ENCODE results near the gene GAREM1.
"Not testable (repeated sequence)": the region's sequence is repeated elsewhere in the genome, so short reads cannot be mapped to it uniquely, and the experiment has no call there.

DNA sequence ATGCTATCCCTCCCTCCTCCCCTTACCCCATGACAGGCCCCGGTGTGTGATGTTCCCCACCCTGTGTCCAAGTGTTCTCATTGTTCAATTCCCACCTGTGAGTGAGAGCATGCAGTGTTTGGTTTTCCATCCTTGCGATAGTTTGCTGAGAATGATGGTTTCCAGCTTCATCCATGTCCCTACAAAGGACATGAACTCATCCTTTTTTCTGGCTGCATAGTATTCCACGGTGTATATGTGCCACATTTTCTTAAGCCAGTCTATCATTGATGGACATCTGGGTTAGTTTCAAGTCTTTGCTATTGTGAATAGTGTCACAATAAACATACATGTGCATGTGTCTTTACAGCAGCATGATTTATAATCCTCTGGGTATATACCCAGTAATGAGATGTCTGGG is 129.6 kb downstream of the GAREM1 start:
- not testable (repeated sequence) for TF ChIP-seq CTCF, POLR2A (IDR thresholded peaks at IDR 0.05)
